Aorta (tissue), 5 donors: ENCODE results near the gene KLHL4. TPM values are rescaled to one million over a fixed set of nuclear protein-coding genes. Genes with fewer than 3 reads are reported as not detected.

Source experiments
- ATAC-seq: fragments of 200-7000 bp; cut with Tn5 transposase; one replicate; pipeline ENCODE4 v1.9.1; 2022; ENCODE audit warnings: moderate library complexity; ENCODE audit not compliant: low FRiP score
- DNase-seq, 2 donors: peaks; one replicate each; pipeline ENCODE4 v3.0.0-alpha.2; 2020
- H3K27ac ChIP-seq, 2 donors: one replicate each; pipeline ENCODE4 v1.5.1; 2013; ENCODE audit warnings: low read length in 2 of 2, mild to moderate bottlenecking in 2 of 2, moderate library complexity in 2 of 2, control low read depth in 1 of 2, inconsistent platforms in 1 of 2, low read depth in 1 of 2
- H3K27me3 ChIP-seq, 2 donors: one replicate each; pipeline ENCODE4 v1.6.1; 2013; ENCODE audit warnings: control low read depth in 1 of 2, low read length in 1 of 2, mild to moderate bottlenecking in 1 of 2, moderate library complexity in 1 of 2; ENCODE audit not compliant: insufficient read depth in 2 of 2, control insufficient read depth in 1 of 2
- H3K36me3 ChIP-seq, 2 donors: one replicate each; pipeline ENCODE4 v1.6.1; 2013; ENCODE audit warnings: control low read depth in 1 of 2, low read length in 1 of 2, mild to moderate bottlenecking in 1 of 2; ENCODE audit not compliant: insufficient read depth in 2 of 2, control insufficient read depth in 1 of 2
- H3K4me1 ChIP-seq, 2 donors: one replicate each; pipeline ENCODE4 v1.6.1; 2013; ENCODE audit warnings: low read length in 2 of 2, control low read depth in 1 of 2, mild to moderate bottlenecking in 1 of 2, moderate library complexity in 1 of 2; ENCODE audit not compliant: insufficient read depth in 2 of 2, control insufficient read depth in 1 of 2
- H3K4me3 ChIP-seq, 2 donors: one replicate each; pipeline ENCODE4 v1.5.1; 2013; ENCODE audit warnings: low read length in 2 of 2, control low read depth in 1 of 2, mild to moderate bottlenecking in 1 of 2
- H3K9me3 ChIP-seq: one replicate; pipeline ENCODE4 v1.6.1; 2013; ENCODE audit warnings: mild to moderate bottlenecking, low read length; ENCODE audit not compliant: control insufficient read depth
- WGBS, 2 donors: extraction: QIAGEN DNeasy Blood & Tissue Kit; methylation state at CpG; one replicate each; pipeline ENCODE4 v1.1.7; 2013; 5-methylcytosine and 5-hydroxymethylcytosine counted together
- intact Hi-C, 2 donors: fragments of 100-400 bp; cut with DNase I; formaldehyde crosslinking; loops; one replicate each; pipeline versions ENCODE4 v1.14.2 to v1.15.0; 2022
- polyA plus RNA-seq, 2 donors: library from polyadenylated mRNA; stranded (reverse); fragments of 200-250 nt; gene quantifications; one replicate each; pipeline ENCODE4 v1.2.3, GENCODE V29; 2013
- total RNA-seq, 2 donors: library from RNA; stranded (reverse); fragmentation: NEBNext Ultra II Directional; extraction: Animal tissue kit (Norgen Biotek cat#: 25700); gene quantifications; one replicate each; pipeline ENCODE4 v1.2.1, GENCODE V29; 2021
- donor health status: healthy with polysubstance abuse.
- donor health status: Bipolar disorder and iron deficiency.
- donor health status: DM: no; HTN: no; CAD: no.
- donor health status: DM: no; HTN: no; CAD: no.
- donor health status: DM: yes; HTN: yes; CAD: no.

Gene KLHL4
- total and polyA plus RNA-seq, 4 donors, result 0.05 to 1.2 (median 1.2) TPM; not detected in 1

DNA sequence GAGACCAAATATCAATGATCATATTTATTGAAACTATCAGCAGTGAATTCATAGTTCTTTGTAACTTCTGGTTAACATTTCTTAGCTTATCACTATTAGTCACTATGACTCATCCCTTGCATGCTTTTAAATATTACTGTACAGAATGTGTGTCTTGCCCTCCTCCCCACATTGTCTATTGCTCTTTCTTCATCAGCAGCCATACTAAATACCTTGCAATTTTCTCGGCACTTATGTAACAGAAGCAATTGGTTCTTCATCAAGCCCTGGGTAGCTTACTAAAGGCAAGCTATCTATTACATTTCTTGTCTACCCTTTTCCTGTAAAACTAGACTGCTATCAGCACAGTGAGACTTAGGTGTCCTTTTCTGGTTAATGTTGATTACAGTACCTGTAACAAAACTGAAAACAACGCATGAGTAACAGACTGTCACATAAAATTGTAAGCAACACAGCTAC lies 8.2 kb downstream of the KLHL4 start:
- Histone ChIP-seq H3K4me3 (no peak overlapping the region), H3K36me3 (no peaks in the 10 kb centered on the region), H3K4me1 (no peaks in the 10 kb centered on the region), H3K27me3 (no peaks in the 10 kb centered on the region), H3K27ac (no peak overlapping the region), H3K9me3 (peaks cover 2% of the 10 kb centered on the region)
- ATAC-seq (no peak), DNase-seq (no peak)
- intact Hi-C loops, result no loop called here
- WGBS, 2 donors, result 76 to 85% methylated on average over 2 of the region's 2 CpGs

DNA sequence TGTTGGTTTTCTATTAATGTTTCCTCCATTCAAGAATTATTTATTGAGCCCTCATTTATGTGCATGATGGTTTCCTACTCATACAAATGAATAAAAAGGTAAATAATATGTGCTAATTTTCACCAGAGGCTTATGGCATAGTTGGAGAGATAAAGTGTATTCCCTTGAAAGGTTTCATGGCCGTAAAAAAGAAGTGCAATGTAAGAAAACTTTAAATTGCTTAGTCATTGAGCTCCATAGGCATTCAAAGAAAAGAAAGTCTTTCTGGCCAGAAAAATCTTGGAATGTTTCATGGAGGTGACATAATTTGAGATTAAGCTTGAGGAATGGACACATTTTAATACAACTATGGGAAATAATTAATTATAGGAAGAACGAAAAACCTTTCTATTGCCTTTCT lies 8.7 kb downstream of the KLHL4 start:
- Histone ChIP-seq H3K4me3 (no peak overlapping the region), H3K9me3 (peaks cover 2% of the 10 kb centered on the region), H3K27ac (no peak overlapping the region), H3K4me1 (no peaks in the 10 kb centered on the region), H3K27me3 (no peaks in the 10 kb centered on the region), H3K36me3 (no peaks in the 10 kb centered on the region)
- ATAC-seq (no peak), DNase-seq (no peak)
- intact Hi-C loops, result no loop called here
- 54 to 62% methylated on average over 2 of the region's 2 CpGs for WGBS, 2 donors

DNA sequence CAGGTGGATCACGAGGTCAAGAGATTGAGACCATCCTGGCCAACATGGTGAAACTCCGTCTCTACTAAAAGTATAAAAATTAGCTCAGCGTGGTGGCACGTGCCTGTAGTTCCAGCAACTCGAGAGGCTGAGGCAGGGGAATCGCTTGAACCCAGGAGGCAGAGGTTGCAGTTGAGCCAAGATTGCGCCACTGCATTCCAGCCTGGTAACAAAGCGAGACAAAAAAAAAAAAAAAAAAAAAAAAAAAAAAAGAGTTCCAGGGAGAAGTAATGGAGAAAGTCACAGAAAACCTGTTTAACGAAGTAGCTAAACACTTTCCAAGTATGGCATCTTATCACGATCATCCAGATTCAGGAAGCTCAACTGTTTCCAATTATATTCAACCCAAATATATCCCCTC lies 10.9 kb downstream of the KLHL4 start:
- intact Hi-C loops, result no loop called here
- Histone ChIP-seq H3K36me3 (no peaks in the 10 kb centered on the region), H3K4me3 (no peak overlapping the region), H3K27me3 (no peaks in the 10 kb centered on the region), H3K27ac (no peak overlapping the region), H3K4me1 (no peaks in the 10 kb centered on the region), H3K9me3 (peaks cover 2% of the 10 kb centered on the region)
- 77 to 85% methylated on average over 10 of the region's 10 CpGs for WGBS, 2 donors
- DNase-seq (no peak), ATAC-seq (no peak)

DNA sequence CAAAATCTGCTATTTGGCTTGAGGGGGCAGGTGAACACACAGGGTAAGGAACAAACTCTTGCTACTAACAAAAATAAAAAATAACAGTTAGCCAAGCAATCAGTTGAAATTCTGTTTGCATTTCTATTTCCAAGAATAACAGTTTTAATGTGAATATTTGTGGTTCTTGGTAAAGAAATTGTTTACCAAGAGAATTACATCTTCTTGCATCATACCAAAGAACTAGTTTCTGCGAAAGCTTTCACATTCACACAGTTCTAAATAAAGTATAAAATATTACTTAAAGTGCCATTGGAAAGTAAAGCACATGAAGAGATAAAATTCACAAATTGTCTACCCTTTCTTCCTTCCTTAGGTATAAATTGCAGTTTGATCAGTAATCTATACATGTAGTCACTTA lies 54.4 kb downstream of the KLHL4 start:
- H3K36me3 ChIP-seq, result no peaks in the 10 kb centered on the region
- intact Hi-C loops, result no loop called here
- no peak overlapping the region for H3K4me3 ChIP-seq
- H3K27ac ChIP-seq, result no peak overlapping the region
- DNase-seq, result no peak
- no peak for ATAC-seq
- WGBS, 2 donors, result 30 to 36% methylated on average over 1 of the region's 1 CpG
- no peaks in the 10 kb centered on the region for H3K9me3 ChIP-seq
- no peaks in the 10 kb centered on the region for H3K27me3 ChIP-seq
- no peaks in the 10 kb centered on the region for H3K4me1 ChIP-seq

DNA sequence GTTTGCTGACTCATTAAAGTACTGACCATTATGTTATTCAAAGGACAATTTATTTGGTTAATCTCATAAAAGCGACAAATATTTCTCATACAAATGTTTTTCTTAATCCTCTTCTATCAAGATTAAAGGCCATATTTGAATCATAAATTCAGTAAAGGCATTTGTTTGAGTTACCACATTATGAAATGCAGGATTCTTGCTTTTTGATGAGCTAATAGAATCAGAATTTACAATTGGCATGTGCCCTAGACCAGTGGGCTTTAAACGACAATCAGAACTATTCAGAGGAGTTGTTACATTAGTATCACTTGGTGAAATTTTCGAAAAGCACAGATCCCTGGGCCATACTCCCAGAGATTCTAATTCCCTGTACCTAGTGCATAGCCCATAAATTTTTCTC lies 55.3 kb downstream of the KLHL4 start:
- H3K9me3 ChIP-seq, result no peaks in the 10 kb centered on the region
- intact Hi-C loops, result no loop called here
- H3K4me3 ChIP-seq, result no peak overlapping the region
- ATAC-seq, result no peak
- H3K36me3 ChIP-seq, result no peaks in the 10 kb centered on the region
- H3K27ac ChIP-seq, result no peak overlapping the region
- 45 to 51% methylated on average over 3 of the region's 3 CpGs for WGBS, 2 donors
- no peaks in the 10 kb centered on the region for H3K27me3 ChIP-seq
- H3K4me1 ChIP-seq, result no peaks in the 10 kb centered on the region
- no peak for DNase-seq

DNA sequence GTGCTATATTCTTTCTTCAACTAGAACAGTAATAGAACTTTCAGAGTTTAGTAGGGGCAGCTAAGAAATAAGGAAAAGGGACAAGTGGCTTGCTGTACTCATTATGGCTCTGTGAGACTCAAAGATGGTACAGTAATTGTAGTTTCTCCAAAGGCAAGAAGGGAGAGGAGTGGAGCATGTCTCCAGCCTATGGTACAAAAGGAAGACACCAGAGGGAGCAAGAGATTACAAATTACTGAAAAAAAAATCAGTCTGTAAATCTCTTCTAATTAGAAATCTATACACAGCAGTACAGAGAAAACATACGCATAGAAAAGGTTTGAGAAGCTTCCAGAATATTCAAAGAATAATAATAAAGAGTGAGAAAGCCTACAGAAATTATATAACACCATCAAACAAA lies 61.4 kb downstream of the KLHL4 start:
- 61 to 86% methylated on average over 1 of the region's 1 CpG for WGBS, 2 donors
- Histone ChIP-seq H3K36me3 (no peaks in the 10 kb centered on the region), H3K27me3 (no peaks in the 10 kb centered on the region), H3K9me3 (no peaks in the 10 kb centered on the region), H3K27ac (no peak overlapping the region), H3K4me1 (no peaks in the 10 kb centered on the region), H3K4me3 (no peak overlapping the region)
- intact Hi-C loops, result no loop called here
- ATAC-seq (no peak), DNase-seq (no peak)

DNA sequence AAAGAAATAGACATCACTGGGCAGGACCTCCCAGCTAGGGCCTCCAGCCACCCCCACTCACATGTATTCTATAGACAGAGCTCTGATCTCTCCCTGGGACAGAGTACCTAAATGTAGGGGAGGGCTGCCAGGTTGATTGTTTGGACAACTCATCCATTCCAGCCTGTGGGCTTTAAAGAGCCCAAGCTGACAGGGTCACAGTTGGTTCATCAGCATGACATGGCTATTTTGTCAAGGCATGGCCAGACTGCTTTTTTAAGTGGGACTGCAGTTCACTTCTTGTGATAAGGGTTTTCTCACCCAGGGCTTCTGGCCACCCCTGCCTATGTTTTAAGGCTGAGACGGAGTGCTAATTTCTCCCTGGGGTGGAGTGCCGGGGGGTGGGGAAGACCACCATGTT lies 63.3 kb downstream of the KLHL4 start:
- Histone ChIP-seq H3K27me3 (no peaks in the 10 kb centered on the region), H3K36me3 (no peaks in the 10 kb centered on the region), H3K4me3 (no peak overlapping the region), H3K9me3 (no peaks in the 10 kb centered on the region), H3K27ac (no peak overlapping the region), H3K4me1 (no peaks in the 10 kb centered on the region)
- WGBS, 2 donors, result 72 to 86% methylated on average over 2 of the region's 2 CpGs
- DNase-seq (no peak), ATAC-seq (no peak)
- intact Hi-C loops, result no loop called here

DNA sequence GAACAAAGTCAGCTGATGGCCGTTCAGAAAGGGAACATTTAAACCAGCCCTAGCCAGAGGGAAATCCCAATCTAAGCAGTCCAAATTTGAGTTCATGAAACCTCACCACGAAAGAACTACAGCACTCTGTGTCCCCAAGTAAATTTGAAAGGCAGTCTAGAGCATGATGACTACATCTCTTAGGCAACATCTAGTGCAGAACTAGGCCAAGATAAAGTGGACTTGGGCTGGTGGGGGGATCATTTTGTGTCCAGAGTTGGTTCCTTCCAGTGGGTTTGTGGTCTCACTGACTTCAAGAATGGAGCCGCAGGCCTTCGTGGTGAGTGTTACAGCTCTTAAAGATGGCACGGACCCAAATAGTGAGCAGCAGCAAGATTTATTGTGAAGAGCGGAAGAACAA lies 64.9 kb downstream of the KLHL4 start:
- ATAC-seq (no peak), DNase-seq (no peak)
- no peaks in the 10 kb centered on the region for H3K4me1 ChIP-seq
- no peaks in the 10 kb centered on the region for H3K27me3 ChIP-seq
- H3K27ac ChIP-seq, result no peak overlapping the region
- intact Hi-C loops, result no loop called here
- no peaks in the 10 kb centered on the region for H3K9me3 ChIP-seq
- WGBS, 2 donors, result 82 to 85% methylated on average over 6 of the region's 6 CpGs
- no peak overlapping the region for H3K4me3 ChIP-seq
- no peaks in the 10 kb centered on the region for H3K36me3 ChIP-seq

DNA sequence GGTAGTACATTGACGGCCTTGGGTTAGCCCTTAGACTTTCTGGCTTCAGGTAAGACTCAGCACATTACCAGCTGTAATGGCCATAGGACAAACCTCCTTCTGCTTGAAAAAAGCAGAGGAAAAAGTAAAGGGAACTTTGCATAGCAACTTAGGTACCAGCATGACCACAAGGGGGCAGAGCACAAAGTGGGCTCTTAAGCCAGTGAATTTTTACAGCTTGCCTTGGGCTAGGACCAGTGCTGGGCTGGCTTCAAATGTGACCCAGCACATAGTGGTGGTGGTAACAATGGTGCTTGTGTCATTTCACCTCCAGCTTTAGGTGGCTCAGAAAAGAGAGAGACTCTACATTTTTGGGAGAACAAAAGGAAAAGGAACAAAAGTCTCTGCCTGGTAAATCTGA lies 66.1 kb downstream of the KLHL4 start:
- H3K4me1 ChIP-seq, result no peaks in the 10 kb centered on the region
- no peak overlapping the region for H3K4me3 ChIP-seq
- H3K9me3 ChIP-seq, result no peaks in the 10 kb centered on the region
- no peaks in the 10 kb centered on the region for H3K27me3 ChIP-seq
- 51 to 88% methylated on average over 1 of the region's 1 CpG for WGBS, 2 donors
- intact Hi-C loops, result no loop called here
- no peaks in the 10 kb centered on the region for H3K36me3 ChIP-seq
- ATAC-seq (no peak), DNase-seq (no peak)
- H3K27ac ChIP-seq, result no peak overlapping the region
